GM18526 (cell line): ENCODE data around the gene ZNF341.

Experiments used
- POLR2A ChIP-seq: IDR thresholded peaks from 3 replicates; pipeline ENCODE4 v1.6.1; 2011; ENCODE audit not compliant: insufficient read length; ENCODE audit errors: extremely low read depth

The ZNF341 gene

DNA sequence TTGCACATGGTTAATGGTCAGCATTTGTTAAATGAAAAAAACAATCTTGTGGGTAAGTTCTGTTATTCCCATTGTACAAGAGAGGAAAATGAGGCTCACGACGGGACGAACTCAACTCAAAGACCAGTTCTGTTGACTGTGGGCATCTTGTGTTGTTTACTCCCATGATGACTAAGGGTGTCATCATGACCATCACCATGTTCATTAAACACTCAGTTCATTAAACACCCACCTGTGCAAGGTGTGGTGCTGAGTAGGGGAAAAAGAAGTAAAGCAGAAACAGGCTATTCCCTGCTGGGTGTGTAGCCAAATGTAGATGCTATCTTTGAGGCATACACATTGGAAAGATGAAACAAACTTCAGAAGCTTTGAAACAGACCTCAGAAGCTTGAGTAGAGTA is 83.9 kb downstream of the ZNF341 start:
- TF ChIP-seq POLR2A = no peak

DNA sequence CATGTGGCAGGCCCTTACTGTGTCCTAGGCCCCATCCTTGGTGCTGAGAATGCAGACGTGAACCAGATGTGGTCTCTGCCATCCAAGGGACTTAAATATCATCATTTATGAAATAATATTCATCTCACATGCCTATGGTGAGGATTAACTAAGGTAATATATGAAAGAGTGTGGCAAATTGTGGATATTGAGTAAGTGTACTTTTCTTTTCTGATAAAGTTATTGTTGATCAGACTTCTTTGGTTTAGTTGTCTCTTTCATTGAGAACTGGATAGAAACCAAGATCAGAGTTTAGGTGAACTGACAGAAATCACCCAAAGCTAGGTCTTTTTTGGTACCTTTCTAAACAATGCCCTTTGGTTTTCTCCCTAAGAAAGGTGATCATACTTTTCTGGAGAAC is 84.4 kb downstream of the ZNF341 start:
- no peak for TF ChIP-seq POLR2A

DNA sequence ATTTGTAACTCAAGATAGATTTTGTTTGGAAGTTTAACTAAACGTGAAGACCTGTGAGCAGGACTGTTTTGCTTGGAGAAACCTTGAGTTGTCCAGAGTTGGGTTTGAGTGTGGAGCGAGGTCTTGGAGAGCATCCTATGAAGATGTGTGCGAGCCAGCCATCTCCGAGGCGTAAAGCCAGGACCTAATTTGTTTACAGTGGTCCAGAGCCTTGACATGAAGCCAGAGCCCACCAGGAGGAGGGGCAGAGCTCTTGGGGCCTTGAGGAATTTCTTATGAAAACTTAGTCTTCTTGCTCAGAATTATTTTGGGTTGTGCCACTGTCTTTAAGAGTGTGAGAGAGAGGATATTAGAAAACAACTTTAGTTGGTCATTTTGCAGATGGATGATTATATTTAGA is 85.6 kb downstream of the ZNF341 start:
- TF ChIP-seq POLR2A = no peak

DNA sequence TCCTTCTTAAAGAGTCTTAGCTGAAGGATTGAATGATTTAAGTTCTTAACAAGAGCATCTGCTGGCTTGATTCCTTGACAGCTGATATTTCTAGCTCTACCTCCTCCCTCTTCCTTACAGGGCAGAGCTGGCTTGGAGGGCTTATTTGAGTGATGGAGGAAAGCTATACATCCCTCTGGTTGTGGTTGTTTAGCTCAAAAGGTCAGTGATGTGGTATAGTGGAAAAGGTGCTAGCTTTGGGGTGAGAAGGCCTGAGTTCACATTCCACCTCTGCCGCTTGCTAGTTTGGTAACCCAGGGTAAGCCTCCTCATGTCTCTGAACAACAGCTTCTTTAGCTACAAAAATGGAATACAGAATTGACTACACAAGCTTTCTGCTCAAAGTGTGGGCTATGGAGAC is 87.7 kb downstream of the ZNF341 start:
- TF ChIP-seq POLR2A = no peak

DNA sequence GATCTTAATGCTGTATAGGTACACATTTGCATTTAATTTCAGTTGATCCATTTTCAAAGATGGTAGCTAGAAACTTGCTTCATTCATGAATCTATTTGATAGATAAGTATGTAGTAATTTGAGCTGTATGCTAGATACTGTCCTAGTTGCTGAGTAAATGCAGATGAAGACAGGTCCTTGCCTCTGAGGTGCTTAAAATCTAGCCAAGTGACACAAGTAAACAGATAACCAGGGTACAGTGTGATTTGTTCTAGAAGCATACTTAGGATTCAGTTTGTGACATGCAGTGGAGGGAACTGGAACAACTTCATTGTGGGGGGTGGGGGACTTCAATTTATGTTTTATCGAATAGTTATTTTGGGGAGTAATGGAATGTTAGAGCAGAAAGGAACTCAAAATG is 88.6 kb downstream of the ZNF341 start:
- TF ChIP-seq POLR2A = no peak

DNA sequence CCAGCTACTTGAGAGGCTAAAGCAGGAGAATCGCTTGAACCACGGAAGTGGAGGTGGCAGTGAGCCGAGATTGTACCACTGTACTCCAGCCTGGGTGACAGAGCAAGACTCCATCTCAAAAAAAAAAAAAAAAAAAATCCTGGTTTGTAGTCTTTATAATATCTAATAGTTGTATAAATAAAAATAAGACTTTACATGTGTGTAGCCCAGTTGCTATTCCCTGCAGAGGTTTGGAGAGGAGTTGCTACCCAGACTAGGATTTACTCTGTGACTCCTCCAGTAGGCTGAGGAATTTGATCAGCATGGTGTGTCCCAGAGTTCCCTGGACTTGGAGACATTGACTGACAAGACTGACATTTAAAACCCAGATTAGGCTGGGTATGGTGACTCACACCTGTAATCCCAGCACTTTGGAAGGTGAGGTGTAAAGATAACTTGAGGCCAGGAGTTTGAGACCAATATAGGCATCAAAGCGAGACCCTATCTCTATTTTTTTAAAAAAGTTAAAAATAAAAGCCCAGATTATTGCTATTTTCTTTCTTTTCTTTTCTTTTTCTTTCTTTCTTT is 89.6 kb downstream of the ZNF341 start:
- no peak for TF ChIP-seq POLR2A

DNA sequence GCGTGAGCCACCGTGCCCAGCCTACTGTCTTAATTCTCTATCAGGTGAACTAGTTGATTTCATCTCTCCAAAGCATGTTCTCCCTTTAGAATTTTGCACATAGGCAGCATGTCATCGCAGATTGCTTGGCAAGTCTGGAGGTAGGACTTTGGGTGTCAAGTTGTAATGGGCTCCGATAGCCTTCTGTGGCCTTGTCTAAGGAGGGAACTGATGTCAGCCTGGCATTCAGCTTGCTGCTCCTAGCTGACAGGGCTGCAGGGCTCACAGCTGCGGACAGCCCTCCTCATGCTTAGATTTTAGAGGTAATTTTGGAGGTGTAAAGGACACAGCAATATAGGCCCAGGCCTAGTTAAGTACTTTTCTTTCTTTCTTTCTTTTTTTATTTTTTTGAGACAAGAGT is 90.6 kb downstream of the ZNF341 start:
- TF ChIP-seq POLR2A = no peak

DNA sequence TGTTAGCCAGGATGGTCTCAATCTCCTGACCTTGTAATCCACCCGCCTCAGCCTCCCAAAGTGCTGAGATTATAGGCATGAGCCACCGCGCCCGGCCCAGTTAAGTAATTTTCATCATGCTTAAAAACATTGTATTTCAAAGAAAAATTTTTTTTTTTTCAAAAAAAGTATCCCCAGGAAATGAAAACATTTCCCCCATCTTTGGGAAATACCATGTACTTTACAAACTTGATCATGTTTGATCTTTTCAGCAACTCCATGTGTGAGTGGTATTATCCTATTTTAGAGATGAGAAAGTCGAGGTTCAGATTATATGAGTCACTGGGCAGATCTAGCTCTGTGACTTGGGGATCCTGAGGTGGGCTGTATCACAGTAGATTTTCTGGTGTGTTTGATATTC is 91.2 kb downstream of the ZNF341 start:
- no peak for TF ChIP-seq POLR2A

DNA sequence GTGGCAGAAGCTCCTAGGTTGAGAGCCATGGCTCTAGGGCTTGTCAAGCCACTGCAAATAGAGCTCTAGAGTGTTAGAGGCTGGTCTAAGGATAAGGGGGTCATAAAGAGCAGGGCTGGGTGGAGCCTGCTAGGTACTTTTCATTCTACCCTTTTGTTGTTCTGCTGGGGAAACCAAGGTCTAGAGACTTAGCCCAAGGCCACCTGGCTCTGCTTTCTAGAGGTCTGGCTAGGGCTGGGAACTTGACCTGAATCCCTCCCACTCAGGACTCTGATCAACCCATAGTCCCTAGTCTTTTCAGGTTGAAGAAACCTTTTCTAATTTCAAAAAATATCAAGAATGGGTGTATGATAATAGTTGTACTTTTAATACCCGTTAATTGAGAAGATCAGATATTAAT is 93.1 kb downstream of the ZNF341 start:
- TF ChIP-seq POLR2A = no peak

DNA sequence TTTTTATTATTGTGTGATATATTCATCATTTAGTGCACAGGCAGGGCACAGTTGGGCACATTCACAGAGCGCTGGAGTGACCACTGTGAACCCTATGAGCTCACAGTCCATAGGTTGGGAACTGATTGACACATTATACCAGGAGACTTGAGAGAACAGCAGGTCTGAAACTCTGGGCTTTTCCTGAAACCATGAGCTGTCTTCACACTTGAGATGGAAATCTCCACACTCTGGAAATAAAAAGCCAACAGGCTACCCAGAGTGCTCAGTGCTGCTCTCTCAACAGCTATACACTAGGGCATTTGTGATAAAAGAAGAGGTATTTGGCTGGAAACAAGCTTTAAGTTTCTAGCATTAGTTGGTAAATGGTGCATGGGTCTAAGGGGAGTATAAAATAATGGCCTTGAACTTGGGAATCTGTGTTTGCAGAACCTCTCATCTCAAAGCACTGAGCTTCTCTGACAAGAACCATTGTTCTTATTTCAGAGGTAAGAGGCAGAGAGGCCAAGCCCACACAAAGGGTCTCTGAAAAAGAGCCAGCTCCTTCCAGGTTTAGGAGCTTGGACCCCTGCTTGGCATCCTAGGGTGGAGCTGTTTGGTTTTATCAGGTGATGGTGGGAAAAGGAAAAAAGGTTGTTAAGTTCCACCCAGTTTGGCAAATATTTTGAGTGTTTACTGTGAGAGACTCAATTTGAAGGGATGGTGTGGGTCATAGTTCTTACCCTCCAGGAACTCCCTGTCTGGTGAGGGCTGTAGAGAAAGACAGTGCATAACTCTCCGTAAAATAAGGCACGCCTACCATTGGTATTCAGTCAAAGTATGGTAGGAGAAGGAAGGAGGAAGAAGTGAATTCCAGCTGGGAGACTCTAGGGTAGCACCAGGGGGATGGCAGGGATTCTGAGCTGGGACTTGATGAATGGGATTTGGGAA is 93.8 kb downstream of the ZNF341 start:
- TF ChIP-seq POLR2A = no peak

DNA sequence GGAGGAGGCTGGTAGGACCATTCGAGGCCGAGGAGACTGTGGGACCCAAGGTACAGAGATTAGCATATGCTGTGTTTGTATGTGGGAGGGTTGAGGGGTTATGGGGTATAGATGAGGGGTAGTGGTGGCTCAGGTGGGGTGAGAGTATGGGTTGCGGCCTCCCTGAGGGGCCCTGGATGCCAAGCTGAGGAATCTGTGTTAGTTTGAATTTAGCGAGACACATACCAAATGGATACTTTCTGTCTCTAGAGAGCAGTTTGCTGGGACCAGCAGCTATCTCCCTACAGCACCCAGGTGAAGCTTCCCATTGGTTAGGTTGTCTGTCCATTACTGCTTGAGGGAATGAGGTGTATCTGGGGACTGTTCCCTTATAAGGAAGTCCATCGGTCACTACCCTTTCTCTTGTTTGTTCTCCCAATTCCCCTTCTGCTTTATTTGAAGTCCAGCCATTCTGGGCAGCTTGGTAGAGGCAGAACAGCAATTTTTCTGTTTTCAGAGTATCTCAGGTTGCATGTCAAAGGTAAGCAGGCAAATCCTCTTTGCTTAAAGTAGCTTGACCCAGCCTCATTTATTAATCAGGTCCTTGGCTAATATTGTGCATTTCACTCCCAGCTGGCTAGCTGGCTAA is 94.6 kb downstream of the ZNF341 start:
- TF ChIP-seq POLR2A = no peak

DNA sequence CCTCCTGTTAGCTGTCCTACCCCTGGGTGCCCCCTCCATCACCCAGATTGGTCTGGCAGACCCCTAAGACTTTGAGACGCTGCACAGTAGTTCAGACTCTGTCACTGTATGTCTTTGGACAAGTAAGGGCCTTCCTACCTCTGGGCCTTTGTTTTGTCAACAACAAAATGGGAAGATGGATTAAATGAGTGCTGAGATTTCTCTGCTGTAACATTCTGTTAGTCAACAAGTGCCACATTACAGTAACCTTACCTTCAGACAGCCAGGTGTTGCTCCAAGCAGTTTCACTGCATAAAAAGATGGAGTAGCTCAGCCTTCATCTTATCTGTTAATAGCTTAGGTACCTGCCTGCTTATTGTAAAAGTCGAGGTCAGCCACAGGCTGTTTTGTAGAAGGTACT is 95.3 kb downstream of the ZNF341 start:
- TF ChIP-seq POLR2A = no peak

DNA sequence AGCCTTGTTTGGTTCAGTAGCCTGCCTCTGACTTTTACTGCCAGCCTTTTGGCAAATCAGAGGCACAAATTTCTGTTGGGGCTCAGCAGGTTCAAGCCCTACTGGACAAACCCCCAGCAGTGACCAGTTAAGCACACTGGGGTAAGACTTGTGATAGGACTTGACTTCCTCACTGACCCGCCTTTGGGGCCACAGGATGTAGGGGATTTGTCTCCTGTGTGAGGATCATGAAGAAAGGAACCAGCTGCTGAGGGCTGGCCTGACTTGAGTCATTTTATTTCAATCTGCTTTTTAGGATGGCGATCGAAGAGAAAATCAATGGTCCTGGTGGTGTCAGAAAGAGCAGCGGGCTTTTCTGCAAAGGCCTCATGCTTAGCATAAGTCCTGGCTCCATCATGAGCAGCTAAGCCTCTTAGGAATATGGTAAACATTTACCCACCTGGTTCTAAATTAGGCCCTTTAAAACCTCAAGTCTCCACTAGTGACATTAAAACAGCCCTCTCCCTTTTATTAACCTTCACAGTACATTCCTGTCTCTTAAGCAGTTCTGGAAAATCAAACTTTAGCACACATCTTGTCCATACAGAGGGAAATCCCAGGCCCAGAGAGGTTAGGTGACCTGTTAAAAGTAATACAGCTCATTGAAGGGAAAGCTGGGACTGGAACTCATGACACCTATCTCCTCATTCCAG is 96.0 kb downstream of the ZNF341 start:
- TF ChIP-seq POLR2A = no peak

DNA sequence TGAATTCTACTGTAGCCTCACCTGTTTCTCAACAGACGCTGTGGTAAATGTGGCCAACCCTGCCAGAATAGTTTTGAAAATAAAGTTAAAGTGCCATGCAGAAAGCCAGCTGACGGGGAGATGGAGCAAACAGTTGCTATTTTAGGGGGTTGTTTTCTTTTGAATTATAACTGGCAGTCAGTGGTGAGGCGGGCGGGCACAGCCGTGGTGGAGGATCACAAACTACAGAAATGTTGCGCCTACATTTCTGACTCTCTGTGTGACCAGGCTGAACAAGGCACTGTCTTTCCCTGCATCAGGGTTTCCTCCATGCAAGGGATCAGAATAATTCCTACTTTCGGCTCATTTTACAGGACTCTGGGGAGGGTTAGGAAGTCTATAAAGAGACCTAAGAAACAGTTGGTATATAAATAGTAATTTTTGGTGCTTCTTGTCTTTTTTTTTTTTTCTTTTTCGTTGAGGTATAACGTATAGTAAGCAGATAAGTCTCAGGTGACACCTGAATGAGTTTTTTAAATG is 96.6 kb downstream of the ZNF341 start:
- TF ChIP-seq POLR2A = no peak

DNA sequence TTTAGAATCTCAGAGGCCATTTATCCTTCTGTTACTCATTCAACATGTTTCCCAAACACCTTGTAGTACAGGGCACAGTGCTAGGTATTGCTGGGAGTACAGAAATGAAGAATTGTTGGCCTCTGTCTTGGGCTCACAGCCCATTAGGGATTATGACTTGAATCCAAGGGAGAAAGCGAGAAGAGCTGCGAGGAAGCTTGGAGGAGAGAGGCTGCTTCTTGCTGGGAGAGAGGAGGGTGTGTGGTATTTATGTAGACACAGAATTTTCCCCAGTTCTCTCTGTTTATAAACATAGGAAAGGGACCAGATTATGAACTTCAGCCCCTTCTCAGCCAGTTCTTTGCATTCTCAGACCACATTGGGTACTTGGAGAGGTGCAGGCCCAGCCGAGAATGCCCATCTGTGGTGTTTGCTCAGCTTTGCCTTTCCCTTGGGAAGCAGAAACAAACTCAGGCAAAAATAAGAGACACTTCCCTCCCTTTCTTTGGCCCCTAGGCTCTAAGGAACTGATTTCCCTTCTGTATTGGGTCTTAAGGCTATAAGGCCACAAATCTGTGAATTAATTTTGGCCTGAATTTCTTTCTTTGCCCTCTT is 97.3 kb downstream of the ZNF341 start:
- no peak for TF ChIP-seq POLR2A
